Adrenal gland (tissue), 5 donors: ENCODE measurements around the gene SINHCAF.

Experiments used
- CTCF ChIP-seq, 6 experiments: fragments of 450-650 bp in 4 of 6; fragments of 200-600 bp in 2 of 6; sonication (generic) in 1 of 6; IDR thresholded peaks; 1 replicate in 5 of 6; 2 replicates in 1 of 6; pipeline versions ENCODE4 v1.5.1 to v1.8.0; 2016 to 2021; ENCODE audit warnings: antibody characterized with exemption in 6 of 6, mild to moderate bottlenecking in 2 of 6, moderate library complexity in 1 of 6
- POLR2A ChIP-seq, 2 donors: fragments of 450-650 bp; IDR thresholded peaks; one replicate each; pipeline ENCODE4 v1.6.1; 2017; ENCODE audit warnings: antibody characterized with exemption in 2 of 2, mild to moderate bottlenecking in 2 of 2, moderate library complexity in 1 of 2
- donor health status: DM: no; HTN: no; CAD: no.

- TF ChIP-seq CTCF (IDR thresholded peaks at IDR 0.05) (no peak), POLR2A (IDR thresholded peaks at IDR 0.05) (no peak)
Observed at GRCh38 chr12:31298922-31299321, 27.0 kb downstream of the SINHCAF start.
